HFFc6 (cell line): Measurements from ENCODE around the gene VPS33B. TPM values are rescaled to one million over a fixed set of nuclear protein-coding genes. Genes with fewer than 3 reads are reported as not detected.

Experiments
- DNase-seq: peaks from one replicate; pipeline ENCODE4 v3.0.0-alpha.2; 2018
- H3K27ac Mint-ChIP-seq: 2 replicates; pipeline ENCODE4 v1.8.0; 2020; ENCODE audit warnings: mild to moderate bottlenecking, mixed read lengths
- H3K27me3 Mint-ChIP-seq: 2 replicates; pipeline ENCODE4 v1.8.0; 2021; ENCODE audit warnings: mild to moderate bottlenecking, moderate library complexity, mixed read lengths; ENCODE audit not compliant: insufficient read depth
- H3K36me3 Mint-ChIP-seq: 2 replicates; pipeline ENCODE4 v1.8.0; 2021; ENCODE audit warnings: low read depth, mixed read lengths
- H3K4me1 Mint-ChIP-seq: 2 replicates; pipeline ENCODE4 v1.8.0; 2020; ENCODE audit warnings: low read depth, mixed read lengths
- H3K4me3 Mint-ChIP-seq: 2 replicates; pipeline ENCODE4 v1.8.0; 2020; ENCODE audit warnings: mild to moderate bottlenecking, moderate library complexity, mixed read lengths
- H3K9me3 Mint-ChIP-seq: 2 replicates; pipeline ENCODE4 v1.8.0; 2020; ENCODE audit warnings: mild to moderate bottlenecking, mixed read lengths
- CTCF ChIP-seq: fragments of 200-600 bp; sonication (generic); IDR thresholded peaks from 2 replicates; pipeline ENCODE4 v1.5.0; 2021; ENCODE audit warnings: antibody characterized with exemption, mild to moderate bottlenecking
- total RNA-seq, 6 experiments: library from RNA; stranded (reverse); fragmentation: NEBNext Ultra II Directional; extraction: Animal tissue kit (Norgen Biotek cat#: 25700); gene quantifications; 2 replicates in 1 of 6; 3 replicates in 5 of 6; pipeline ENCODE4 v1.2.3, GENCODE V29; 2021

The VPS33B gene
- total RNA-seq, 6 experiments from 2014 or later = 12.7 to 18.8 (median 16.2) TPM

- DNase-seq = no peak
- Mint-ChIP-seq H3K27me3 (peaks cover 4% of the 10 kb centered on the region), H3K36me3 (no peaks in the 10 kb centered on the region), H3K4me3 (no peak overlapping the region), H3K9me3 (no peaks in the 10 kb centered on the region), H3K27ac (no peak overlapping the region), H3K4me1 (peaks cover 24% of the 10 kb centered on the region)
- no peak for TF ChIP-seq CTCF
These were observed 22.7 kb upstream of the VPS33B start for GRCh38 chr15:91045065-91045464.

GRCh38 chr15:91043202-91043874 is 20.9 kb upstream of the VPS33B start:
- H3K36me3 Mint-ChIP-seq = no peaks in the 10 kb centered on the region
- no peak overlapping the region for H3K4me3 Mint-ChIP-seq
- H3K4me1 Mint-ChIP-seq = peaks cover 17% of the 10 kb centered on the region; the same call in 1 of the 2 replicates
- H3K27ac Mint-ChIP-seq = no peak overlapping the region
- peaks cover 6% of the 10 kb centered on the region for H3K27me3 Mint-ChIP-seq
- no peaks in the 10 kb centered on the region for H3K9me3 Mint-ChIP-seq
- no peak for DNase-seq
- no peak for TF ChIP-seq CTCF

DNA sequence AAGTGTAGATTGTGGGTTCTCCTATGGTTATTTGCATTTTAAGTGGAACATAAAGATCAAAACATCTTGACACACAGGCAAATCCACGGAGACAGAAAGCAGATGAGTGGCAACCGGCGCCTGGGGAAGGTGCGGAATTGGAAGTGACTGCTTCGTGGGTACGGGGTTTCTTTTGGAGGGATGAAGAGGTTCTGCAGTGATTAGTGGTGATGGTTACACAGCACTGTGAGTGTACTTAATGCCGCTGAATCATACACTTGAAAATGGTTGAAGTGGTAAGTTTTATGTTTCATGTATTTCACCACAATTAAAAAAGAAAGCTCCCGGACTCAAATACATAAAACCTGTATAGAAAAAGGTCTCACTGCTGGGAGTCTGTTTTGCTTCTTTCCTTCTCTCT is 18.5 kb upstream of the VPS33B start:
- Mint-ChIP-seq H3K27ac (no peak overlapping the region), H3K27me3 (peaks cover 20% of the 10 kb centered on the region), H3K9me3 (no peaks in the 10 kb centered on the region), H3K36me3 (no peaks in the 10 kb centered on the region), H3K4me3 (no peak overlapping the region), H3K4me1 (0 out of 2 replicates have a peak, but pooled peaks cover 7% of the 10 kb centered on the region)
- TF ChIP-seq CTCF = no peak
- DNase-seq = no peak

- Mint-ChIP-seq H3K4me1 (0 out of 2 replicates have a peak, but pooled peaks cover 7% of the 10 kb centered on the region), H3K4me3 (no peak overlapping the region), H3K36me3 (no peaks in the 10 kb centered on the region), H3K9me3 (no peaks in the 10 kb centered on the region), H3K27ac (no peak overlapping the region), H3K27me3 (peaks cover 27% of the 10 kb centered on the region)
- TF ChIP-seq CTCF = no peak
- DNase-seq = no peak
These were observed 17.6 kb upstream of the VPS33B start for GRCh38 chr15:91039996-91040395.

DNA sequence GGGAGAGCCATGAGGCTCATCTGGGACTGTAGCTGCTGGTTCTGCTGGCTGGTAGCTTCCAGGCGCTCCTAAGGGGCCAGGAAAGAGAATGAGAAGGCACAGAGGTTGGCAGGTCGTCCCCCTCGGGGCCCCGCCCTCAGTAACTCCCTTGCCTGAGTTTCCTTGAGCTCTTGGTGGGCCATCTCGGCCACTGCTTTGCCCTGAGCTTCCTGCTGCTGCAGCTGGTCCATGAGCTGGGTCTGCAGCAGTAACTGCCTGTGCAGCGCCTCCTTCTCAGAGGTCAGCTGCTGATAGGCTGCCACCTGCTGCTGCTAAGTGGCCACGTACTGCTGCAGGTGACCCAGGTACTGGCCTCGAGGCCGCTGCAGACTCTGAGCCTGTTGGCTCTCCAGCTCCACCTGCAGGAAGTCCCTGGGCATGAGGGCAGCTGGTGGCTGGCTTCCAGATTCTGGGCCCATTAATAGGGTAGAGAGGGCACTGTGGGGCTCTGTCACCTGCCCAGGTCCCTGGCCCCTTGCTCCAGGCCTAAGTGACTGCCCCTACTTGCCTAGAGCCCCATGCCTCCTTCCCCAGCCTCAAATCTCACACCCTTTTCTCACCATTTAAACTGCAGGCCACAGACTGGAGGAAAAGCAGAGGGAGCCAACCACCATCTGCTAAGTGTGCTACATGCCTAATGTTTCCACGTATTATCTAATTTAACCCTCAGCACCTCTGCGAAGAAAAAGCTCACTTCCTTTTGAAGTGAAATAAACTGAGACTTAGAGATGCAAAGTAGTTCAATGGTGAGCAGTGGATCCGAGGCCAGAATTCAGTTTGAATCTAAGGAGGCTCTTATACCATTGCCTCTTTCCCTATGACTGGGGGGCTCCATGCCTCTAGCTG is 10.8 kb upstream of the VPS33B start:
- no peaks in the 10 kb centered on the region for H3K9me3 Mint-ChIP-seq
- peak; percentile 71 for TF ChIP-seq CTCF
- H3K4me1 Mint-ChIP-seq = no peaks in the 10 kb centered on the region
- H3K27me3 Mint-ChIP-seq = peaks cover 41% of the 10 kb centered on the region
- no peaks in the 10 kb centered on the region for H3K36me3 Mint-ChIP-seq
- no peak overlapping the region for H3K27ac Mint-ChIP-seq
- H3K4me3 Mint-ChIP-seq = no peak overlapping the region
- no peak for DNase-seq
